ENCODE results near the gene FERMT1. TPM values are rescaled to one million over a fixed set of nuclear protein-coding genes. Genes with fewer than 3 reads are reported as not detected.

FERMT1 gene
- total RNA-seq, 1 donor from 2014 or later, result 1.3 TPM

GRCh38 chr20:6100246-6100645 lies 22.6 kb downstream of the FERMT1 start:
- Mint-ChIP-seq H3K36me3 (no peaks in the 10 kb centered on the region), H3K4me1 (no peaks in the 10 kb centered on the region), H3K9me3 (no peaks in the 10 kb centered on the region), H3K4me3 (no peak overlapping the region), H3K27ac (no peak overlapping the region), H3K27me3 (ENCODE audit: insufficient read depth, low read depth) (no peaks in the 10 kb centered on the region)
- H3K4me1 ChIP-seq, result no peaks in the 10 kb centered on the region
- no peaks in the 10 kb centered on the region for H4K20me1 ChIP-seq (ENCODE audit: low read depth)
- H3K27me3 ChIP-seq, result no peaks in the 10 kb centered on the region
- H3K9me3 ChIP-seq (ENCODE audit: low read depth), result no peaks in the 10 kb centered on the region
- H3K79me2 ChIP-seq (ENCODE audit: low read depth), result no peaks in the 10 kb centered on the region
- no peak overlapping the region for H3K4me3 ChIP-seq
- DNase-seq (ENCODE audit: low spot score), result no peak
- no peaks in the 10 kb centered on the region for H3K36me3 ChIP-seq
- no peak overlapping the region for H2AFZ ChIP-seq (replicated peaks)
- no peak overlapping the region for H3K9ac ChIP-seq
- no peak for TF ChIP-seq EZH2 (IDR thresholded peaks at IDR 0.05)
- TF ChIP-seq EZH2phosphoT487 (IDR thresholded peaks at IDR 0.05), result no peak
- TF ChIP-seq CTCF (IDR thresholded peaks at IDR 0.05), result no peak
- H3F3A ChIP-seq (ENCODE audit: low read depth), result no peaks in the 10 kb centered on the region
- H3K27ac ChIP-seq, result no peak overlapping the region
- no peak overlapping the region for H3K4me2 ChIP-seq

GRCh38 chr20:6099819-6100218 lies 23.0 kb downstream of the FERMT1 start:
- peaks cover 2% of the 10 kb centered on the region for H3K27me3 Mint-ChIP-seq (ENCODE audit: insufficient read depth, low read depth)
- no peak overlapping the region for H3K27ac Mint-ChIP-seq

GRCh38 chr20:6095409-6095808 lies 27.4 kb downstream of the FERMT1 start:
- no peak for DNase-seq (ENCODE audit: low spot score)
- no peaks in the 10 kb centered on the region for H3F3A ChIP-seq (ENCODE audit: low read depth)
- H3K4me3 ChIP-seq, result no peak overlapping the region
- H3K27ac ChIP-seq, result no peak overlapping the region
- no peak overlapping the region for H3K4me2 ChIP-seq
- TF ChIP-seq EZH2phosphoT487 (IDR thresholded peaks at IDR 0.05) (no peak), CTCF (IDR thresholded peaks at IDR 0.05) (no peak), EZH2 (IDR thresholded peaks at IDR 0.05) (no peak)
- no peaks in the 10 kb centered on the region for H4K20me1 ChIP-seq (ENCODE audit: low read depth)
- no peaks in the 10 kb centered on the region for H3K27me3 ChIP-seq
- Mint-ChIP-seq H3K4me1 (no peaks in the 10 kb centered on the region), H3K36me3 (no peaks in the 10 kb centered on the region), H3K9me3 (no peaks in the 10 kb centered on the region), H3K4me3 (no peak overlapping the region), H3K27ac (no peak overlapping the region), H3K27me3 (ENCODE audit: insufficient read depth, low read depth) (peaks cover 2% of the 10 kb centered on the region)
- H3K9ac ChIP-seq, result no peak overlapping the region
- H3K79me2 ChIP-seq (ENCODE audit: low read depth), result no peaks in the 10 kb centered on the region
- no peak overlapping the region for H2AFZ ChIP-seq (replicated peaks)
- no peaks in the 10 kb centered on the region for H3K9me3 ChIP-seq (ENCODE audit: low read depth)
- H3K4me1 ChIP-seq, result no peaks in the 10 kb centered on the region
- H3K36me3 ChIP-seq, result no peaks in the 10 kb centered on the region

More at GRCh38 chr20:6099819-6100218, 23.0 kb downstream of the FERMT1 start:
- no peak for DNase-seq (ENCODE audit: low spot score)
- Histone ChIP-seq H3K4me3 (no peak overlapping the region), H3K4me1 (no peaks in the 10 kb centered on the region), H2AFZ (replicated peaks) (no peak overlapping the region), H3F3A (ENCODE audit: low read depth) (no peaks in the 10 kb centered on the region), H3K27ac (no peak overlapping the region), H3K27me3 (no peaks in the 10 kb centered on the region), H3K9me3 (ENCODE audit: low read depth) (no peaks in the 10 kb centered on the region), H3K36me3 (no peaks in the 10 kb centered on the region), H3K79me2 (ENCODE audit: low read depth) (no peaks in the 10 kb centered on the region), H3K4me2 (no peak overlapping the region), H3K9ac (no peak overlapping the region), H4K20me1 (ENCODE audit: low read depth) (no peaks in the 10 kb centered on the region)
- TF ChIP-seq EZH2 (IDR thresholded peaks at IDR 0.05) (no peak), CTCF (IDR thresholded peaks at IDR 0.05) (no peak), EZH2phosphoT487 (IDR thresholded peaks at IDR 0.05) (no peak)
- no peaks in the 10 kb centered on the region for H3K36me3 Mint-ChIP-seq
- no peak overlapping the region for H3K4me3 Mint-ChIP-seq
- no peaks in the 10 kb centered on the region for H3K9me3 Mint-ChIP-seq
- H3K4me1 Mint-ChIP-seq, result no peaks in the 10 kb centered on the region

Data from neural progenitor cell (in vitro differentiated cells).